B cell (primary cell): ENCODE results near the gene FGFRL1. TPM values are rescaled to one million over a fixed set of nuclear protein-coding genes. Genes with fewer than 3 reads are reported as not detected.

Source experiments
- ATAC-seq: fragments of 200-7000 bp; cut with Tn5 transposase; one replicate; pipeline ENCODE4 v1.10.0; 2021; ENCODE audit warnings: low read depth, mild to moderate bottlenecking, moderate number of reproducible peaks, moderate library complexity
- CTCF ChIA-PET: fragments of 350-600 bp; sonication (Branson Sonifier 250); formaldehyde crosslinking; loops from one replicate; lab custom pipeline; 2021; ENCODE audit warnings: antibody characterized with exemption, inconsistent platforms; lab: Charles Lee
- POLR2A ChIA-PET: fragments of 350-600 bp; sonication (Branson Sonifier 250); formaldehyde crosslinking; loops from one replicate; lab custom pipeline; 2021; ENCODE audit warnings: antibody characterized with exemption; lab: Charles Lee
- DNase-seq: peaks from one replicate; pipeline ENCODE4 v3.0.0; 2013
- H2AFZ ChIP-seq: 2 replicates; pipeline ENCODE4 v1.6.1; 2012; ENCODE audit warnings: mild to moderate bottlenecking, low read depth, low read length; ENCODE audit not compliant: insufficient read depth, poor library complexity, severe bottlenecking
- H3K27ac ChIP-seq, 2 donors: 1 replicate in 1 of 2; 2 replicates in 1 of 2; pipeline ENCODE4 v1.5.1; 2012 to 2013; ENCODE audit warnings: low read length in 2 of 2, mild to moderate bottlenecking in 2 of 2, moderate library complexity in 1 of 2
- H3K27me3 ChIP-seq, 4 experiments: fragments of 200-600 bp in 1 of 4; sonication (generic) in 1 of 4; replicated peaks in 1 of 4; 1 replicate in 2 of 4; 2 replicates in 2 of 4; pipeline versions ENCODE4 v1.6.1 to v1.7.0; 2013 to 2016; ENCODE audit warnings: low read length in 3 of 4, mild to moderate bottlenecking in 2 of 4, mixed read lengths in 1 of 4, moderate library complexity in 1 of 4; ENCODE audit not compliant: insufficient read depth in 4 of 4, control insufficient read depth in 3 of 4; ENCODE audit errors: control extremely low read depth in 1 of 4
- H3K36me3 ChIP-seq, 2 experiments: replicated peaks in 1 of 2; 1 replicate in 1 of 2; 2 replicates in 1 of 2; pipeline versions ENCODE4 v1.6.1 to v1.7.1; 2013; ENCODE audit warnings: low read length in 1 of 2; ENCODE audit not compliant: insufficient read depth in 2 of 2, control insufficient read depth in 1 of 2; ENCODE audit errors: control extremely low read depth in 1 of 2, extremely low read depth in 1 of 2
- H3K4me1 ChIP-seq, 2 donors: fragments of 200-600 bp in 1 of 2; sonication (generic) in 1 of 2; 1 replicate in 1 of 2; 2 replicates in 1 of 2; pipeline versions ENCODE4 v1.5.1 to v1.6.1; 2013 to 2017; ENCODE audit warnings: low read length in 2 of 2; ENCODE audit not compliant: control insufficient read depth in 2 of 2, insufficient read depth in 2 of 2
- H3K4me2 ChIP-seq: replicated peaks from 2 replicates; pipeline ENCODE3; 2012; ENCODE audit warnings: mild to moderate bottlenecking, low read depth, low read length; ENCODE audit not compliant: poor library complexity, severe bottlenecking
- H3K4me3 ChIP-seq, 5 experiments: fragments of 200-600 bp in 1 of 5; sonication (generic) in 1 of 5; 1 replicate in 3 of 5; 2 replicates in 2 of 5; pipeline versions ENCODE4 v1.5.1 to v1.7.0; 2011 to 2016; ENCODE audit warnings: low read length in 4 of 5, mild to moderate bottlenecking in 4 of 5, low read depth in 2 of 5, control low read depth in 1 of 5, moderate library complexity in 1 of 5; ENCODE audit not compliant: insufficient read depth in 1 of 5; ENCODE audit errors: control extremely low read depth in 1 of 5, extremely low read depth in 1 of 5
- H3K79me2 ChIP-seq: fragments of 200-600 bp; sonication (generic); one replicate; pipeline ENCODE4 v1.6.0; 2016; ENCODE audit warnings: low read length; ENCODE audit not compliant: control insufficient read depth, insufficient read depth
- H3K9ac ChIP-seq: fragments of 200-600 bp; sonication (generic); 2 replicates; pipeline ENCODE4 v1.6.1; 2017; ENCODE audit warnings: mild to moderate bottlenecking, low read length, moderate library complexity
- H3K9me3 ChIP-seq, 3 donors: one replicate each; pipeline versions ENCODE4 v1.6.1 to v1.7.1; 2013; ENCODE audit warnings: low read length in 2 of 3; ENCODE audit not compliant: control insufficient read depth in 2 of 3, insufficient read depth in 1 of 3; ENCODE audit errors: control extremely low read depth in 1 of 3
- H4K20me1 ChIP-seq: 2 replicates; pipeline ENCODE4 v1.6.0; 2012; ENCODE audit warnings: mild to moderate bottlenecking, low read length; ENCODE audit not compliant: insufficient read depth, control insufficient read depth, poor library complexity, severe bottlenecking
- H3K27ac Mint-ChIP-seq: one replicate; pipeline ENCODE4 v1.8.0; 2021; ENCODE audit warnings: mixed read lengths
- H3K27me3 Mint-ChIP-seq: one replicate; pipeline ENCODE4 v1.8.0; 2021; ENCODE audit warnings: mixed read lengths
- H3K4me1 Mint-ChIP-seq: one replicate; pipeline ENCODE4 v1.8.0; 2021; ENCODE audit warnings: mixed read lengths
- H3K4me3 Mint-ChIP-seq: one replicate; pipeline ENCODE4 v1.8.0; 2021; ENCODE audit warnings: mixed read lengths
- H3K9me3 Mint-ChIP-seq: one replicate; pipeline ENCODE4 v1.8.0; 2022; ENCODE audit warnings: mixed read lengths; ENCODE audit not compliant: insufficient read depth
- CTCF ChIP-seq: fragments of 200-600 bp; IDR thresholded peaks from one replicate; pipeline ENCODE4 v1.8.0; 2022; ENCODE audit warnings: antibody characterized with exemption, mild to moderate bottlenecking
- EZH2 ChIP-seq: IDR thresholded peaks from 2 replicates; pipeline ENCODE4 v1.6.1; 2012; ENCODE audit warnings: borderline replicate concordance, low read depth, mild to moderate bottlenecking, moderate library complexity, low read length; ENCODE audit not compliant: insufficient read depth, poor library complexity, severe bottlenecking
- WGBS: methylation state at CpG from one replicate; pipeline ENCODE4 v1.1.5; 2013; ENCODE audit warnings: missing lambda C conversion rate; ENCODE audit not compliant: insufficient coverage; 5-methylcytosine and 5-hydroxymethylcytosine counted together
- intact Hi-C: fragments of 100-400 bp; cut with micrococcal nuclease; formaldehyde crosslinking; loops from one replicate; pipeline ENCODE4 v1.10.0; 2022
- polyA plus RNA-seq: library from polyadenylated mRNA; depleted of rRNA; stranded (reverse); fragments of >200 nt; gene quantifications from 2 replicates; pipeline ENCODE4 v1.2.3, GENCODE V29; 2012
- total RNA-seq, 2 donors: library from RNA; stranded (reverse); fragments of 120-200 nt in 1 of 2; gene quantifications; 1 replicate in 1 of 2; 2 replicates in 1 of 2; pipeline versions ENCODE4 v1.2.3 to v1.2.4, GENCODE V29; 2013 to 2022

FGFRL1 gene
- total and polyA plus RNA-seq, 2 donors (not counting 1 experiment from before 2014, with no cell fraction given), result 24.1 to 28.9 TPM

GRCh38 chr4:1069394-1069793, 58.0 kb downstream of the FGFRL1 start:
- Mint-ChIP-seq H3K4me1 (peaks cover 11% of the 10 kb centered on the region), H3K9me3 (no peaks in the 10 kb centered on the region), H3K27me3 (peaks cover 39% of the 10 kb centered on the region), H3K4me3 (no peak overlapping the region), H3K27ac (no peak overlapping the region)
- no peaks in the 10 kb centered on the region for H3K9me3 ChIP-seq
- H4K20me1 ChIP-seq, result no peaks in the 10 kb centered on the region
- no peaks in the 10 kb centered on the region for H3K36me3 ChIP-seq
- H3K9ac ChIP-seq, result no peak overlapping the region
- POLR2A ChIA-PET, result no interaction called here
- peaks cover 0 to 9% (median 0%) of the 10 kb centered on the region in 4 experiments for H3K27me3 ChIP-seq
- DNase-seq (no peak), ATAC-seq (no peak)
- no peak overlapping the region for H3K4me3 ChIP-seq
- intact Hi-C loops, result no loop called here
- no peak overlapping the region for H3K27ac ChIP-seq
- peaks cover 0 to 3% of the 10 kb centered on the region in 2 donors for H3K4me1 ChIP-seq
- WGBS, result 97% methylated on average over 6 of the region's 7 CpGs
- CTCF ChIA-PET, result no interaction called here
- H3K4me2 ChIP-seq, result no peak overlapping the region
- H3K79me2 ChIP-seq, result no peaks in the 10 kb centered on the region
- H2AFZ ChIP-seq, result no peak overlapping the region
- TF ChIP-seq EZH2 (no peak), CTCF (no peak)

- Mint-ChIP-seq H3K9me3 (no peaks in the 10 kb centered on the region), H3K27ac (no peak overlapping the region), H3K4me3 (no peak overlapping the region), H3K27me3 (peaks cover 30% of the 10 kb centered on the region), H3K4me1 (peaks cover 11% of the 10 kb centered on the region)
- ATAC-seq (peak; percentile 80), DNase-seq (peak; percentile 65)
- peak overlapping the region; percentile 14 for H3K4me2 ChIP-seq
- peaks cover 0 to 4% (median 0%) of the 10 kb centered on the region in 4 experiments for H3K27me3 ChIP-seq
- H3K36me3 ChIP-seq, result no peaks in the 10 kb centered on the region
- POLR2A ChIA-PET, result no interaction called here
- TF ChIP-seq CTCF (peak; percentile 79), EZH2 (no peak)
- peaks cover 0 to 3% of the 10 kb centered on the region in 2 donors for H3K4me1 ChIP-seq
- peak overlapping the region; percentile 17 for H2AFZ ChIP-seq
- WGBS, result 29% methylated on average over 11 of the region's 11 CpGs
- no peak overlapping the region for H3K9ac ChIP-seq
- H3K27ac ChIP-seq, result no peak overlapping the region
- H3K4me3 ChIP-seq, result no peak overlapping the region
- no peaks in the 10 kb centered on the region for H3K79me2 ChIP-seq
- H4K20me1 ChIP-seq, result no peaks in the 10 kb centered on the region
- CTCF ChIA-PET, result interaction anchor here (0.6 to 1.5 kb wide), 3 partner anchors 21 to 648 kb away, joined by 3 to 4 read pairs (median 3); no protein-coding TSS in a partner anchor
- intact Hi-C loops, result loop anchor here (2.0 kb wide), 1 partner anchor 16 kb away; no protein-coding TSS in a partner anchor
- H3K9me3 ChIP-seq, result no peaks in the 10 kb centered on the region
These were observed 61.5 kb downstream of the FGFRL1 start for GRCh38 chr4:1072830-1073446.
